HepG2 (cell line): ENCODE data around the gene KRT71. TPM values are rescaled to one million over a fixed set of nuclear protein-coding genes. Genes with fewer than 3 reads are reported as not detected.

ENCODE experiments used
- ATAC-seq: fragments of 200-7000 bp; cut with Tn5 transposase; 3 replicates; pipeline ENCODE4 v1.9.1; 2020; ENCODE audit warnings: mild to moderate bottlenecking, moderate library complexity
- BruUV-seq: library from RNA; stranded (reverse); fragments of 400-500 nt; replicated peaks from 2 replicates; lab custom pipeline; 2021; lab: Mats Ljungman, UMichigan
- CTCF ChIA-PET: fragments of 300-600 bp; formaldehyde crosslinking; extraction: SDS; loops from one replicate; lab custom pipeline; 2021; ENCODE audit warnings: low total read pairs, inconsistent platforms, low intra/inter-chr PET ratio; lab: Yijun Ruan, JAX
- POLR2A ChIA-PET: fragments of 350-600 bp; sonication (Branson Sonifier 250); formaldehyde crosslinking; loops from one replicate; lab custom pipeline; 2020; ENCODE audit warnings: antibody characterized with exemption, inconsistent platforms; lab: Yijun Ruan, JAX
- DNase-seq: peaks from one replicate; pipeline ENCODE4 v3.0.0-alpha.2; 2015; ENCODE audit warnings: low spot score
- FAIRE-seq: peaks from 3 replicates; lab custom pipeline; 2011; peaks lifted over from hg19 to GRCh38; lab: Jason Lieb, UNC
- H2AFZ ChIP-seq: one replicate; pipeline ENCODE4 v1.6.1; 2011; ENCODE audit warnings: low read length, inconsistent platforms
- H3K27ac ChIP-seq: fragments of 300-600 bp; 3 replicates; pipeline ENCODE4 v1.8.0; 2011; ENCODE audit warnings: mixed run types, mild to moderate bottlenecking, mixed read lengths, low read length, inconsistent platforms; ENCODE audit not compliant: insufficient read depth; ENCODE audit errors: extremely low read length
- H3K27me3 ChIP-seq, 2 experiments: fragments of 200-600 bp in 1 of 2; 2 replicates in 1 of 2; 3 replicates in 1 of 2; pipeline versions ENCODE4 v1.6.0 to v1.8.0; 2011; ENCODE audit warnings: low read length in 2 of 2, mild to moderate bottlenecking in 2 of 2, moderate library complexity in 2 of 2, inconsistent platforms in 1 of 2; ENCODE audit not compliant: insufficient read depth in 2 of 2, control insufficient read depth in 1 of 2
- H3K36me3 ChIP-seq, 2 experiments: fragments of 200-600 bp in 1 of 2; replicated peaks in 1 of 2; 2 replicates in 1 of 2; 3 replicates in 1 of 2; pipeline versions ENCODE4 v1.5.1 to v1.8.0; 2011; ENCODE audit warnings: low read length in 2 of 2, inconsistent platforms in 1 of 2; ENCODE audit not compliant: insufficient read depth in 2 of 2, control insufficient read depth in 1 of 2
- H3K4me1 ChIP-seq: 2 replicates; pipeline ENCODE4 v1.5.1; 2012; ENCODE audit warnings: low read length, inconsistent platforms; ENCODE audit not compliant: insufficient read depth
- H3K4me2 ChIP-seq: 2 replicates; pipeline ENCODE4 v1.6.0; 2011; ENCODE audit warnings: low read depth, low read length, inconsistent platforms
- H3K4me3 ChIP-seq, 3 experiments: fragments of 200-600 bp in 1 of 3; sonication (generic), shearing (Covaris generic) in 1 of 3; replicated peaks in 1 of 3; 2 replicates each; pipeline ENCODE4 v1.5.1; 2011 to 2016; ENCODE audit warnings: low read length in 3 of 3, inconsistent platforms in 2 of 3, low read depth in 2 of 3, mild to moderate bottlenecking in 2 of 3, control low read depth in 1 of 3, mixed read lengths in 1 of 3; ENCODE audit not compliant: insufficient read depth in 1 of 3
- H3K79me2 ChIP-seq: one replicate; pipeline ENCODE4 v1.6.1; 2011; ENCODE audit warnings: low read length, inconsistent platforms; ENCODE audit not compliant: insufficient read depth
- H3K9ac ChIP-seq: 2 replicates; pipeline ENCODE4 v1.6.0; 2011; ENCODE audit warnings: mild to moderate bottlenecking, low read depth, low read length, inconsistent platforms; ENCODE audit not compliant: insufficient read depth
- H3K9me3 ChIP-seq: 2 replicates; pipeline ENCODE4 v1.5.1; 2012; ENCODE audit warnings: mild to moderate bottlenecking, low read length
- H4K20me1 ChIP-seq: 2 replicates; pipeline ENCODE4 v1.6.0; 2011; ENCODE audit warnings: inconsistent platforms, mild to moderate bottlenecking, low read length, moderate library complexity; ENCODE audit not compliant: insufficient read depth
- AKNA ChIP-seq: sonication (generic); formaldehyde crosslinking; IDR thresholded peaks from 2 replicates; pipeline ENCODE4 v1.4.0; 2020; ENCODE audit warnings: missing genetic modification reagents, borderline replicate concordance
- GABPA ChIP-seq, 2 experiments: IDR thresholded peaks; 2 replicates each; pipeline ENCODE4 v1.6.1; 2011 to 2016; ENCODE audit warnings: low read depth in 2 of 2, low read length in 1 of 2, missing biosample characterization in 1 of 2, missing genetic modification characterization in 1 of 2
- JARID2 ChIP-seq: sonication (generic); formaldehyde crosslinking; IDR thresholded peaks from 2 replicates; pipeline ENCODE4 v1.8.1; 2023; ENCODE audit warnings: missing genetic modification reagents, inconsistent platforms; ENCODE audit not compliant: insufficient replicate concordance
- JDP2 ChIP-seq: sonication (generic); formaldehyde crosslinking; IDR thresholded peaks from 2 replicates; pipeline ENCODE4 v1.8.1; 2022; ENCODE audit warnings: missing genetic modification reagents, borderline replicate concordance
- KLF13 ChIP-seq: sonication (generic); formaldehyde crosslinking; IDR thresholded peaks from 2 replicates; pipeline ENCODE4 v1.4.0; 2020; ENCODE audit warnings: mild to moderate bottlenecking, missing genetic modification reagents
- MEIS2 ChIP-seq: sonication (generic); formaldehyde crosslinking; IDR thresholded peaks from 2 replicates; pipeline ENCODE4 v1.9.0; 2021; ENCODE audit warnings: mild to moderate bottlenecking, missing genetic modification reagents
- NFIB ChIP-seq: sonication (generic); formaldehyde crosslinking; IDR thresholded peaks from 2 replicates; pipeline ENCODE4 v1.9.0; 2021; ENCODE audit warnings: missing genetic modification reagents, mild to moderate bottlenecking, borderline replicate concordance
- RNF2 ChIP-seq: fragments of 450-650 bp; conservative IDR thresholded peaks from 2 replicates; pipeline ENCODE4 v1.6.1; 2016; ENCODE audit warnings: low read depth
- SIN3A ChIP-seq: IDR thresholded peaks from 2 replicates; pipeline ENCODE4 v1.6.1; 2011; ENCODE audit warnings: low read depth, mild to moderate bottlenecking, control low read depth, low read length, borderline replicate concordance
- STAG1 ChIP-seq: sonication (generic); formaldehyde crosslinking; IDR thresholded peaks from 2 replicates; pipeline ENCODE4 v1.4.0; 2020; ENCODE audit warnings: missing genetic modification reagents
- STAT5B ChIP-seq: sonication (generic); formaldehyde crosslinking; IDR thresholded peaks from 2 replicates; pipeline ENCODE4 v1.4.0; 2020; ENCODE audit warnings: missing genetic modification reagents
- ZFY ChIP-seq: sonication (generic); formaldehyde crosslinking; IDR thresholded peaks from 2 replicates; pipeline ENCODE4 v1.4.0; 2020; ENCODE audit warnings: missing genetic modification reagents
- ZNF468 ChIP-seq: sonication (generic); formaldehyde crosslinking; IDR thresholded peaks from 2 replicates; pipeline ENCODE4 v1.8.0; 2022; ENCODE audit warnings: mild to moderate bottlenecking, moderate library complexity, missing genetic modification reagents
- ZNF713 ChIP-seq: sonication (generic); formaldehyde crosslinking; IDR thresholded peaks from 2 replicates; pipeline ENCODE4 v1.4.0; 2020; ENCODE audit warnings: mild to moderate bottlenecking, missing genetic modification reagents
- WGBS: methylation state at CpG from one replicate; pipeline ENCODE4 v1.1.6; 2017; ENCODE audit warnings: low lambda C conversion rate; 5-methylcytosine and 5-hydroxymethylcytosine counted together
- in situ Hi-C: cut with HindIII; loops from 2 replicates; pipeline ENCODE4 v1.10.0; 2017; ENCODE audit warnings: low pct_unique_long_range_greater_than_20kb; ENCODE audit not compliant: extremely low pct_ligation_motif_present
- intact Hi-C: fragments of 100-400 bp; cut with micrococcal nuclease; formaldehyde crosslinking; loops from one replicate; pipeline ENCODE4 v1.10.0; 2022; ENCODE audit not compliant: unreplicated experiment
- polyA plus RNA-seq, 8 experiments: library from polyadenylated mRNA; depleted of rRNA in 3 of 8; stranded (reverse) in 7 of 8; unstranded in 1 of 8; fragments of >200 nt; fragmentation: Illumina TruSeq in 4 of 8; extraction: Trizol in 4 of 8; gene quantifications; 2 replicates each; pipeline versions ENCODE4 v1.2.1 to v1.2.3, GENCODE V29; 2011 to 2016; ENCODE audit warnings: low read depth in 4 of 8, missing spikeins in 1 of 8, mixed read lengths in 1 of 8; ENCODE audit not compliant: insufficient read depth in 1 of 8
- total RNA-seq, 5 experiments: library from RNA; depleted of rRNA; stranded (reverse); fragments of >200 nt; fragmentation: Illumina TruSeq; extraction: Trizol; gene quantifications; 2 replicates each; pipeline ENCODE4 v1.2.3, GENCODE V29; 2016; ENCODE audit warnings: low read depth in 1 of 5
- TF ChIP-seq, protein P1 (sequence below): sonication (generic); formaldehyde crosslinking; IDR thresholded peaks from 2 replicates; pipeline ENCODE4 v1.4.0; 2020; ENCODE audit warnings: low read depth, missing genetic modification reagents

KRT71 gene
- total and polyA plus RNA-seq, 2 of the 13 experiments (the other 11 are each of a cell fraction or from before 2014, with no cell fraction given) = not detected

- in situ Hi-C loops = no loop called here
- Histone ChIP-seq H3K4me2 (no peak overlapping the region), H2AFZ (no peak overlapping the region), H3K27ac (no peak overlapping the region), H3K4me3 (no peak overlapping the region), H4K20me1 (no peaks in the 10 kb centered on the region), H3K27me3 (peaks cover 2 to 5% of the 10 kb centered on the region in 2 experiments; a peak in 3 of 5 replicates), H3K79me2 (no peaks in the 10 kb centered on the region), H3K36me3 (no peaks in the 10 kb centered on the region), H3K4me1 (no peaks in the 10 kb centered on the region), H3K9ac (no peak overlapping the region), H3K9me3 (no peaks in the 10 kb centered on the region)
- no TSS peak for BruUV-seq
- ChIA-PET POLR2A (no interaction called here), CTCF (no interaction called here)
- FAIRE-seq (no peak), ATAC-seq (no peak), DNase-seq (no peak)
- 20% methylated on average over 5 of the region's 5 CpGs for WGBS
- intact Hi-C loops = no loop called here
- TF ChIP-seq KLF13 (CRISPR knock-in tag) (no peak), RNF2 (no peak), AKNA (CRISPR knock-in tag) (no peak), JARID2 (CRISPR knock-in tag) (no peak), MEIS2 (CRISPR knock-in tag) (no peak), GABPA (IDR thresholded peaks at IDR 0.05; ENCODE audit: low read depth, low read length) (no peak), GABPA (CRISPR knock-in tag; IDR thresholded peaks at IDR 0.05; ENCODE audit: low read depth) (no peak), NFIB (CRISPR knock-in tag) (no peak), STAT5B (CRISPR knock-in tag) (no peak), JDP2 (CRISPR knock-in tag) (no peak), ZFY (CRISPR knock-in tag) (no peak), ZNF713 (no peak), ZNF468 (CRISPR knock-in tag) (no peak), SIN3A (no peak), STAG1 (CRISPR knock-in tag) (no peak)
- TF ChIP-seq, protein P1, sequence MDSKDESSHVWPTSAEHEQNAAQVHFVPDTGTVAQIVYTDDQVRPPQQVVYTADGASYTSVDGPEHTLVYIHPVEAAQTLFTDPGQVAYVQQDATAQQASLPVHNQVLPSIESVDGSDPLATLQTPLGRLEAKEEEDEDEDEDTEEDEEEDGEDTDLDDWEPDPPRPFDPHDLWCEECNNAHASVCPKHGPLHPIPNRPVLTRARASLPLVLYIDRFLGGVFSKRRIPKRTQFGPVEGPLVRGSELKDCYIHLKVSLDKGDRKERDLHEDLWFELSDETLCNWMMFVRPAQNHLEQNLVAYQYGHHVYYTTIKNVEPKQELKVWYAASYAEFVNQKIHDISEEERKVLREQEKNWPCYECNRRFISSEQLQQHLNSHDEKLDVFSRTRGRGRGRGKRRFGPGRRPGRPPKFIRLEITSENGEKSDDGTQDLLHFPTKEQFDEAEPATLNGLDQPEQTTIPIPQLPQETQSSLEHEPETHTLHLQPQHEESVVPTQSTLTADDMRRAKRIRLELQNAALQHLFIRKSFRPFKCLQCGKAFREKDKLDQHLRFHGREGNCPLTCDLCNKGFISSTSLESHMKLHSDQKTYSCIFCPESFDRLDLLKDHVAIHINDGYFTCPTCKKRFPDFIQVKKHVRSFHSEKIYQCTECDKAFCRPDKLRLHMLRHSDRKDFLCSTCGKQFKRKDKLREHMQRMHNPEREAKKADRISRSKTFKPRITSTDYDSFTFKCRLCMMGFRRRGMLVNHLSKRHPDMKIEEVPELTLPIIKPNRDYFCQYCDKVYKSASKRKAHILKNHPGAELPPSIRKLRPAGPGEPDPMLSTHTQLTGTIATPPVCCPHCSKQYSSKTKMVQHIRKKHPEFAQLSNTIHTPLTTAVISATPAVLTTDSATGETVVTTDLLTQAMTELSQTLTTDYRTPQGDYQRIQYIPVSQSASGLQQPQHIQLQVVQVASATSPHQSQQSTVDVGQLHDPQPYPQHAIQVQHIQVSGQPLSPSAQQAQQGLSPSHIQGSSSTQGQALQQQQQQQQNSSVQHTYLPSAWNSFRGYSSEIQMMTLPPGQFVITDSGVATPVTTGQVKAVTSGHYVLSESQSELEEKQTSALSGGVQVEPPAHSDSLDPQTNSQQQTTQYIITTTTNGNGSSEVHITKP (CRISPR knock-in tag) = no peak
These were observed 35.1 kb downstream of the KRT71 start for GRCh38 chr12:52517888-52518287.
